HG02642 (cell line): ENCODE measurements around the gene FSD1.
"Not testable (repeated sequence)": the region's sequence is repeated elsewhere in the genome, so short reads cannot be mapped to it uniquely, and the experiment has no call there.

Source experiments
- ATAC-seq: cut with Tn5 transposase; IDR thresholded peaks from one replicate; pipeline ENCODE4 v1.9.1; 2021; ENCODE audit warnings: mild to moderate bottlenecking; ENCODE audit not compliant: unreplicated experiment, poor library complexity

Gene FSD1

GRCh38 chr19:4304538-4305256 lies at the start of gene FSD1:
TSS of gene FSD1 (plus strand) at chr19:4304598. CDS start at chr19:4304747, 149 bp downstream.
- ATAC-seq: no peak

GRCh38 chr19:4256563-4256962 lies 47.8 kb upstream of the FSD1 start:
- ATAC-seq: no peak

GRCh38 chr19:4257025-4257424 lies 47.4 kb upstream of the FSD1 start:
- no peak for ATAC-seq

DNA sequence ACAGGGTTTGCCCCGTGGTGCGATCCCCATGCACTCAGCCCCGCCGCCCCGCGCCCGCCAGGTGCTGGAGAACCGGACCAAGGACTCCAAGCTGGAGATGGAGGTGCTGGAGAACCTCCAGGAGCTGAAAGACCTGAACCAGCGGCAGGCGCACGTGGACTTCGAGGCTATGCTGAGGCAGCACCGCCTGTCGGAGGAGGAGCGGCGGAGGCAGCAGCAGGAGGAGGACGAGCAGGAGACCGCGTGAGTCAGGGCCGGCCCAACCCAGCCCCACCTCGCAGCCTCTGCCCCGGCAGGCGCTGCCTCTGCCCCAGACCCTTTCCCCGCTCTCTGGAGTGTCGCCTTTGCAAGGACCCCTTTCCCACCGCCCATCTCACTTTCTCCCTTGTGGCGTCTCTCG lies 46.2 kb upstream of the FSD1 start:
- ATAC-seq: no peak

GRCh38 chr19:4260613-4261191 lies 43.7 kb upstream of the FSD1 start:
- ATAC-seq: no peak

DNA sequence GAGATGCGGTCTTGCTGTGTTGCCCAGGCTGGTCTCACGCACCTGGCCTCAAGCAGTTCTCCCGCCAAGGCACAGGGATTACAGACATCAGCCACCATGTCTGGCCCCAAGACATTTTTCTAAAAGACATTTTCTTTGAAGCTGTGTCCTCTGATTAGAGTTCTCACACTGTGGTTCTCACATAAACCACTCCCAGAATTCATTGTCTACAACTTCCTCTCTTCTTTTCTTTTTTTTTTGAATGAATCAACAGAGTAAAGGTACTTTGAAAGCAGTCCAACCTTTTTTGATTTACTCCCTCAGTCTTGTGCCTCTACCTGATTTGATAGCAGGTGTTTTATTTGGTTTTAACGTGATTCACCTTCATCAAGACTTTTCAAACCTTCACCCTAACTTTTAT lies 39.6 kb upstream of the FSD1 start:
- no peak for ATAC-seq

DNA sequence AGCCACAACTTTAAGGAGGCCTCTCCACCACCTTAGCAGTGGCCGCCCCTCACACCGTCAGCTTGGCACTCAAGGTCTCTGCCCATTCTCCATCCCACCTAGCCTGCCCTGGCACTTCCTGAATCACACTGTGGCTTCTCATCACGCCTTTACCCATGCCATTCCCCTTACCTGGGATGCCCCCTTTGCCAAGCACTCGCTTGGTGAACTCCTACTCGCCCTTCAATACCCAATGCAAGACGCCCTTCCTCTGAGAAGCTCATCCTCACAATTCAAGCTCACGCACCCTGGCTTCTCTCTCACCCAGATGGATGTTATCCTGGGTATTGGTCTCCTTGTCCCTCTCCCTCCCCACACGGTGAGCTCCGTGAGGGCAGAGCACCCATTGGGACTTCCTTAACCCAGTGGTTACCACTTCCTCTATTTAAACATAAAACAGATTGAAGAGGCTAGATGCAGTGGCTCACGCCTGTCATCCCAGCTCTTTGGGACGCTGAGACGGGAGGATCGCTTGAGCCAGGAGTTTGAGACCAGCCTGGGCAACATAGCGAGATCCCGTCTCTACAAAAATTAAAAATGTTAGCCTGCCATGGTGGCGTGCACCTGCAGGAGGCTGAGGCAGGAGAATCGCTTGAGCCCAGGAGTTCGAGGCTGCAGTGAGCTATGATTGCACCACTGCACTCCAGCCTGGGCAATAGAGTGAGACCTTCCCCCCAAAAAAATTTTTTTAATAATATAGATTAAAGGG lies 38.0 kb upstream of the FSD1 start:
- ATAC-seq: no peak

DNA sequence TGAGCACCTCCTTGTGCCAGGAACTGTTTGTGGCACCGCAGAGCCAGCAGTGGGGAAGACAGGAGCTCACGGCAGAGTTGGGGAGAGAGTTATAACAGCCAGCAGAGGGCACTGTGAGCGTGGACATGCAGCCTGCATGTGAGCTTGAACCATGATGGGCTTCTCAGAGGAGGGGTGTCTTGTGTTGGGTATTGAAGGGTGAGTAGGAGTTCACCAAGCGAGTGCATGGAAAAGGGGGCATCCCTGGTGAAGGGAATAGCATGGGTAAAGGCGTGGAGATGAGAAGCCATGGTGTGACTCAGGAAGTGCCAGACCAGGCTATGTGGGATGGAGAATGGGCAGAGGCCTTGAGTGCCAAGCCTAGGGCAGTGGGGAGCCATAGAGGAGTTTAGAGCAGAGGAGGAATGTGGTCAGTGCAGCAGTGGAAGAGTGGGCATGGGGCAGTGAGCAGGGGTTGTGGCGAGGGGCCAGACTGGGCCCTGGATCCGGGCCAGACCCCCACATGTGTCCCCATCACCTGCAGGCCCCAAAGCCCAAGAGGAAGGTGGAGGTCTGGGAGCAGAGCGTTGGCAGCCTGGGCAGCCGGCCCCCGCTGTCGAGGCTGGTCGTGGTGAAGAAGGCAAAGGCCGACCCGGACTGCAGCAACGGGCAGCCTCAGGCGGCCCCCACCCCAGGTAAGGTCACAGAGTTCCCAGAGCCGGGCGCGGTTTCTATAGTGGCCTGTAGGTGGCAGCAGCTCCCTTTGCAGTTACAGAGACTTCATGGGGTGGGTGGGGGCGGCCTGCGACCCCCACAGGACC lies 37.1 kb upstream of the FSD1 start:
- ATAC-seq: no peak

- no peak for ATAC-seq
Measured at GRCh38 chr19:4267901-4268815, 36.2 kb upstream of the FSD1 start.

- ATAC-seq: no peak
Measured at GRCh38 chr19:4268816-4269430, 35.5 kb upstream of the FSD1 start.

DNA sequence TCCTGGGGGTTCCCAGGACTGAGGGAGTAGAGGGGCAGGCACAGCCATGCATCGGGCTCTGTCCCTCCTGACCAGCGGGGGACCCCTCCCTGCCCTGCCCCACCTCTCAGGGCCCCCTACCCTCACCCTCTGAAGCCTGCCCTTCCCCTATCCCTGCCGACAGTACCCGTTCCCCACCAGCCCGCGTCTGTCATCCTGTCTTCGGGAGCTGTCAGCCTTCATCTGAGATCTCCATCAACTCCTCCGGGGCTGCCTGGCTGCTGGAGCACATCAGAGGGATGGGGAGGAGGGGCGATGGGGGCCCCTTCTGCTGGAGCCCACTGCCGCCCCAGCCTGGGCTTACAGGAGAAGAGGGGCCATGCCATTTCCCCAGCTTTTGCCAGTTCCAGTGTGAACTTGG lies 31.5 kb upstream of the FSD1 start:
- no peak for ATAC-seq

- ATAC-seq: not testable (repeated sequence)
Measured at GRCh38 chr19:4274321-4274686, 30.1 kb upstream of the FSD1 start.

DNA sequence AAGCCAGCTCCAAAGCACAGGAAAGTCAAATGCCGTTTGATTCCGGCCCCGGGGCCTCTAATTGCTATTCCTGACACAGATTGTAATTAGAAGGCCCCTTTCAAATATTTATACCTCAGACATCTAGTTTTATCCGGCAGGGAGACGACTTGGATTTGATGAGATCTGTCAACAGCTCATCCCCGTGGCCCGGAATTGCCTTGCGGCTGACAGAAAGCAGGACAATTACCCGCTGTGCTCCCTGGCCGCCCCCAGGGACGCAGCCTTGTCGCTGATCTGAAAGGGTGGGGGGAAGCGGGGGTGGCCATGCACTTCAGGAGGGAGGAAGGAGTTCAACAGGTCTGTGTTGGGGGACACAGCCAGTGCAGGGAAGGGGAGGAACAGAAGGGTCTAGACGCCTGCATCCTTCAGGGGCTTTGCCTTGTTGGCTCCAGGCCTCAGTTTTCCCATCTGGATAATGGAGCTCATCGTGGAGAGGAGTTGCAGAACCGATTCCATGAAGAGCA lies 27.2 kb upstream of the FSD1 start:
- ATAC-seq: no peak

GRCh38 chr19:4278010-4278409 lies 26.4 kb upstream of the FSD1 start:
- no peak for ATAC-seq

- ATAC-seq: no peak
Measured at GRCh38 chr19:4278419-4279266, 25.8 kb upstream of the FSD1 start, which contains the start of gene SHD. TSS of gene SHD (plus strand) at chr19:4279266. CDS start at chr19:4280064, 798 bp downstream.

DNA sequence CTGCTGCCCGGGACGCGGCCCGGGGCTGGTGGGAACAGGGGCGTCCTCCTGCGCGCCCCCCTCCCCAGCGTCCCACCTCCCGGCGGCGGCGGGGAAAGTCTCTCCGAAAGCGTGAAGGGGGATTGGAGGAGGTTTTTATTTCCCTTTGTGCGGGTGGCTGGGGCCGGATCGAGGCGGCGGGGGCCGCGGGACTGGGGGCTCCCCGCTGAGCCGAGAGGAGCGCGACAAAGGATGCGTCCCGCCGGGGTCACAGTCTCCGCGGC lies 25.2 kb upstream of the FSD1 start:
- ATAC-seq: no peak

DNA sequence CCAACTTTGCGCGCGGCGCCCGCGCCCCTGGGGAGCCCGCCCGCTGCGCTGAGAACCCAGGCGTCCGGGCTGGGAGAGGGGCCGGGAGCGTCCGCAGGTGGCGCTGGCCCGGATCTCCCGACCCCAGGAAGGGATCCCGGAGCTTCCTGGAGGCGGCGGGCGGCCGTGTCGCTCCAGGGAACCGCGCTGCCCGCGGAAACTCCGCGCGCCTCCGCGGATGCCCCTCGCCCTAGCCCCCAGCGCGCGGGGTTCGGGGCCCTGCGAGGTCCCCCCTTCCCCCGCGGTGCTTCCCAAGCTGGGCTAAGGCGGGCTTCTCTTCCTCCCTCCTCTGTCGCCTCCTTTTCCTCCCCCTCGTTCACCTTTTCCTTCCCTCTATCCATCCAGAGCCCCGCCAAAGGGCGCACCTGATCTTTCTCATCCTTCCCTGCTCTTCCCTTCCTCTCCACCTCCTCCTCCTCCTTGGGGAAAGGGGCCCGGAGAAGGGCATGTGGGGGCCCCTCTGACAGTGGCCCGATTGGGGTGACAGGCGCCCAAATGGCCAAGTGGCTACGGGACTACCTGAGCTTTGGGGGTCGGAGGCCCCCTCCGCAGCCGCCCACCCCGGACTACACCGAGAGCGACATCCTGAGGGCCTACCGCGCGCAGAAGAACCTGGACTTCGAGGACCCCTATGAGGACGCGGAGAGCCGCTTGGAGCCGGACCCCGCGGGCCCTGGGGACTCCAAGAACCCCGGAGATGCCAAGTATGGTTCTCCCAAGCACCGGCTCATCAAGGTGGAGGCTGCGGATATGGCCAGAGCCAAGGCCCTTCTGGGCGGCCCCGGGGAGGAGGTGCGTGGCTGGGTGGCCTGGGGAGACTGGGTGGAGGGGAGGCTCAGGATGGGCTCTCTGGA lies 24.6 kb upstream of the FSD1 start:
- no peak for ATAC-seq
